PC-3 (cell line): ENCODE data around the gene RAP1GAP.

ENCODE experiments used
- CTCF ChIP-seq: fragments of 300-600 bp; sonication (generic); conservative IDR thresholded peaks from 2 replicates; pipeline ENCODE4 v1.5.1; 2017; ENCODE audit warnings: antibody characterized with exemption, low read depth, mild to moderate bottlenecking, low read length
- EZH2 ChIP-seq: fragments of 300-600 bp; sonication (generic); IDR thresholded peaks from one replicate; pipeline ENCODE4 v1.6.1; 2017; ENCODE audit warnings: antibody characterized with exemption, mild to moderate bottlenecking, low read length; ENCODE audit not compliant: unreplicated experiment

- no peak for TF ChIP-seq CTCF
- TF ChIP-seq EZH2: no peak
These were observed 17.9 kb upstream of the RAP1GAP start for GRCh38 chr1:21687081-21687529.
